ENCODE measurements around the gene ARHGAP23.
A peak's percentile ranks its signal among the peaks of the same experiment; 100 is the strongest.
"Not testable (repeated sequence)": the region's sequence is repeated elsewhere in the genome, so short reads cannot be mapped to it uniquely, and the experiment has no call there.

Gene ARHGAP23

GRCh38 chr17:38485146-38485468 lies 56.8 kb downstream of the ARHGAP23 start:
- TF ChIP-seq PAX5 (IDR thresholded peaks at IDR 0.05; ENCODE audit: insufficient read depth, low read length, severe bottlenecking) (no peak), POU2F2 (IDR thresholded peaks at IDR 0.05; ENCODE audit: low read depth, low read length) (no peak), POLR2A (IDR thresholded peaks at IDR 0.05; ENCODE audit: low read depth, low read length) (no peak), SPI1 (IDR thresholded peaks at IDR 0.05; ENCODE audit: low read depth, low read length) (no peak), TAF1 (IDR thresholded peaks at IDR 0.05; ENCODE audit: low read depth, low read length) (no peak), POLR2AphosphoS5 (IDR thresholded peaks at IDR 0.05; ENCODE audit: low read depth, low read length) (no peak)
- FAIRE-seq (no peak), DNase-seq (ENCODE audit: insufficient read length, low spot score) (no peak)

GRCh38 chr17:38485681-38486298 lies 57.5 kb downstream of the ARHGAP23 start:
- not testable (repeated sequence) for FAIRE-seq
- DNase-seq (ENCODE audit: insufficient read length, low spot score): peak; percentile 36
- peak; percentile 97 for TF ChIP-seq POU2F2 (IDR thresholded peaks at IDR 0.05; ENCODE audit: low read depth, low read length)
- peak; percentile 99 for TF ChIP-seq POLR2A (IDR thresholded peaks at IDR 0.05; ENCODE audit: low read depth, low read length)
- TF ChIP-seq POLR2AphosphoS5 (IDR thresholded peaks at IDR 0.05; ENCODE audit: low read depth, low read length): peak; percentile 99

GRCh38 chr17:38489774-38490173 lies 61.5 kb downstream of the ARHGAP23 start:
- DNase-seq (ENCODE audit: insufficient read length, low spot score); FAIRE-seq: not testable (repeated sequence)

GRCh38 chr17:38491346-38492066 lies 63.2 kb downstream of the ARHGAP23 start:
- DNase-seq (ENCODE audit: insufficient read length, low spot score); FAIRE-seq: not testable (repeated sequence)

- not testable (repeated sequence) for FAIRE-seq
- DNase-seq (ENCODE audit: insufficient read length, low spot score): peak; percentile 53
Measured at GRCh38 chr17:38492067-38493040, 64.1 kb downstream of the ARHGAP23 start.

- not testable (repeated sequence) for FAIRE-seq
Measured at GRCh38 chr17:38494152-38494551, 65.9 kb downstream of the ARHGAP23 start.

GRCh38 chr17:38497656-38498055 lies 69.4 kb downstream of the ARHGAP23 start:
- DNase-seq (ENCODE audit: insufficient read length, low spot score); FAIRE-seq: not testable (repeated sequence)

More at GRCh38 chr17:38494152-38494551, 65.9 kb downstream of the ARHGAP23 start:
- not testable (repeated sequence) for DNase-seq (ENCODE audit: insufficient read length, low spot score)

- DNase-seq (ENCODE audit: insufficient read length, low spot score) (no peak), FAIRE-seq (no peak)
- TF ChIP-seq PAX5 (IDR thresholded peaks at IDR 0.05; ENCODE audit: insufficient read depth, low read length, severe bottlenecking) (no peak), POLR2A (IDR thresholded peaks at IDR 0.05; ENCODE audit: low read depth, low read length) (no peak), SPI1 (IDR thresholded peaks at IDR 0.05; ENCODE audit: low read depth, low read length) (no peak), POLR2AphosphoS5 (IDR thresholded peaks at IDR 0.05; ENCODE audit: low read depth, low read length) (no peak), TAF1 (IDR thresholded peaks at IDR 0.05; ENCODE audit: low read depth, low read length) (no peak), POU2F2 (IDR thresholded peaks at IDR 0.05; ENCODE audit: low read depth, low read length) (no peak)
Measured at GRCh38 chr17:38498353-38498752, 70.1 kb downstream of the ARHGAP23 start.

- FAIRE-seq; DNase-seq (ENCODE audit: insufficient read length, low spot score): not testable (repeated sequence)
Measured at GRCh38 chr17:38499230-38499629, 71.0 kb downstream of the ARHGAP23 start.

- not testable (repeated sequence) for FAIRE-seq; DNase-seq (ENCODE audit: insufficient read length, low spot score)
Measured at GRCh38 chr17:38501718-38502117, 73.5 kb downstream of the ARHGAP23 start.

- not testable (repeated sequence) for FAIRE-seq
Measured at GRCh38 chr17:38503286-38503913, 75.1 kb downstream of the ARHGAP23 start.

GRCh38 chr17:38504216-38504615 lies 76.0 kb downstream of the ARHGAP23 start:
- FAIRE-seq (no peak), DNase-seq (ENCODE audit: insufficient read length, low spot score) (no peak)
- TF ChIP-seq POU2F2 (IDR thresholded peaks at IDR 0.05; ENCODE audit: low read depth, low read length) (no peak), SPI1 (IDR thresholded peaks at IDR 0.05; ENCODE audit: low read depth, low read length) (no peak), POLR2AphosphoS5 (IDR thresholded peaks at IDR 0.05; ENCODE audit: low read depth, low read length) (no peak), TAF1 (IDR thresholded peaks at IDR 0.05; ENCODE audit: low read depth, low read length) (no peak), PAX5 (IDR thresholded peaks at IDR 0.05; ENCODE audit: insufficient read depth, low read length, severe bottlenecking) (no peak), POLR2A (IDR thresholded peaks at IDR 0.05; ENCODE audit: low read depth, low read length) (no peak)

More at GRCh38 chr17:38503286-38503913, 75.1 kb downstream of the ARHGAP23 start:
- DNase-seq (ENCODE audit: insufficient read length, low spot score): not testable (repeated sequence)
